ENCODE results near the gene TBC1D9B.

Gene TBC1D9B

DNA sequence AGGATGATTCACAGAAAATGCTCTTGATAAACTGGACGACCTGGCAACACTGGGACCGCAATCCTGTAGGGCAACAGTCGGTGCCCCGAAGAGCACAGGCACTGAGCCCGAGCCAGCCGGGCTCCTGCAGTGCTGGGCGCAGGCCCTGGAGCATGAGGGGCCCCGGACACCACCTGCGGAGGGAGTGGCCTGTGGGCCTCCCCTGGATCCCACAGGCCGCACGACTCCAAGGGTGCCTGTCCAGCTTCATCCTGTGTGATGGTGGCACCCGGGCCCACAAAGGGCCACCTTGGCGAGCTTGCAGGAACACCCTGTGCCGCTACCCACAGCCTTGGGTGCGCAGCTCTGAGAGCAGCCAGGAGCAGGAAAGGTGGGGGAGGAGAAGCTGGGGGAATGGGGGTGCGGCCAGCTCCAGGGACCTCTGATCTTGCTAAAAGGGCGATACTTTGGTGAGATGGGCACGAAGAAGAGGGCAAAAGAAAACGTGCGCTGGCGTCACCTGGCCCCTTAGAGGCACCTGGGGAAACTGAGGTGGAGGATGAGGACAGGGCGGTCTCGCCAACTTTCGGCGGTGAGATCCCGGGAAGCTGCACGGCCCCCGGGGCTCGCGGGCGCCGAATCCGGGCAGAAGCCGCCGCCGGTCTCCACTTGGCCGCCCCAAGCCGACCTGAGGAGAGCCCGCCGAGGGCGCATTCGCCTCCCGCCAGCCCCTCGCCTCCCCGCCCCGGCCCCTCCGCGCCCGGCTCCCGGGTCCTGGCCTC is 722 bp downstream of the TBC1D9B start:
- no peak for DNase-seq

DNA sequence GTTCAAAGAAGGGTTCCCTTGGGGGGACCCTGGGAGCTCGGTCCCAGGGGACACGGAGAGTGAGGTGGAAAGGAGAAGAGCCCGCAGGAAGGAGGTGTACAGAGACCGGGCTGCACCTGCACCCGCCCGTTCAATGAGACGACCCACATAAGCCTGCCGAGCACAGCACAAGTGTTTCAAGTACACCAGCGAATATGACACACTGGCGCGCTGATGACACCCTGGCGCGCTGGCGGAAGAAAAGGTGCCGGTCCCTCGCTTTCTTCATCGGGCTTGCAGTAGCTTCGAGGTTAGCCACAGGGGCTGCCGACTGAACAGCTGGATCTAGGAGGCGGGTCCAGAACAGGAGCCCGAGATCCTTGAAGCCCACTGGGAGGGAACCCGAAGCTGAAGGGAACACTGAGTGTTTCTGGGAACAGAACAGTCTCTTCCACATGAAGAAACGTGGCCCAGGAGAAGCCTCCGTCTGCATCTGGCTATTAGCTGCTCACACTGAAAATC is 1.4 kb downstream of the TBC1D9B start:
- no peak for DNase-seq

DNA sequence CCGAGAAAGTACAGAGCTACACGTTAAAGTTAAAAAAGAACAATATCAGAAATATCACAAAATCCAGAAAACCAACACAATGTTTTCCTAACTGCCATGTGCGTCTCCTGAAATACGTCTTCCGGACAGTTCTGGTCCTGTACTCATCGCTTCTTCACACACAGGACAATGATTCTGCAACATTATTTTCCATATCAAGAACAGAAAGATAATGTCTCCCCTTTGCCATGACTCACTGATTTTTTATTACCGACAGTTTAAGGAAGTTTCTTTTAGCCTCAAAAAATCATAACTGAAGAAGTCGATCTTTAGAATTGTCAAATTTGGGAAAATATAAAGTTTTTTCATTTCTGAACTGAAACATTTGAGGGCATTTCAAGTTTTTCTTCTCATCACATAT is 2.5 kb downstream of the TBC1D9B start:
- no peak for DNase-seq

DNA sequence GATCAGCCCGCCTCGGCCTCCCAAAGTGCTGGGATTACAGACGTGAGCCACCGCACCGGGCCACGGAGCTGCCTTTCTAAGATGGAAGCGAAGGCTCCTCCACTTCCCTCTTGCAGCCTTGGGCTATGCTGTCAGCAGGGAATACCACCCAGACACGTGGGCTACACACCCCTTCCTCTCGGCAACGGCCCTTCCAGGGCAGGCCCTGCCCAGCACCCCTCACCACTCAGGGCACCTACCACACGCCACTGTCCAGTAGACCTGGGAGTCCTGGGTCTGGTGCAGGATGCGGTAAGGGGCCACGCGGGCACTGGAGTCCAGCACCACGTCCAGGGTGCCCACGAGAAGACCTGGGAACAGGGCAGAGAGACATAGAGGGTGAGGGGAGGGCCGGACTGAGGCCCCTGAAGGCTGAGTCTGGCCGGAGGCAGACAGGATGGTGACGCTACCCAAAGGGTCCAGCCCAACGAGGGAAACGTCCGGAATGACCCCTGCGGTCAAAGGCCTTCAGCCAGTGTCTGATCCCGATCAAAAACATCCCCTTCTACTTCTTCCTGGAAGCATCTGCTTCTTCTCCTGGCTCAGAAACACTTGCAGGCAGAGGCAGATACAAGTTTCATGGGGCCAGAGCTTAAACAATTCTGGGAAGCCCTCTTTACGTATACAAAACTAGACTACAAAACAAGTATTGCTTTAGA is 3.1 kb downstream of the TBC1D9B start:
- no peak for DNase-seq

DNA sequence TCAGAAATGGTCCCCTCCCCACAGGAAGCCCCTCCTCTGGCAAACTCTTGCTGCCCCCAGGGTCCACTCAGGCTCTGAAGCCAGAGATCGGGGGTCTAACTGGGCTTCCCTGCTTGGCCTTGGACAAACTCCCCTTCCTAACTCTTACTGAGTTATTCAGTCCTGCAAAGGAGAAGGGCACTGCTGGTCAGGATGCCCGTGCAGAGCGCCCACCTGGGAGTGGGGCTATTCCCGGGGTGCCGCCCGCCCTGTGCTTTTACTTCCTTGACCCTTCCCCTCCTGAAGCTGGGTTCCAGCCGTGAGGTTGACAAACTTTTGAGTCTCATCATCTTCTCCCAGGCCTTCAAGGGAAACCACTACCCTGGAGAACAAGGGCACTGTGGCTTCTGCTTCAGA is 4.9 kb downstream of the TBC1D9B start:
- DNase-seq = no peak

DNA sequence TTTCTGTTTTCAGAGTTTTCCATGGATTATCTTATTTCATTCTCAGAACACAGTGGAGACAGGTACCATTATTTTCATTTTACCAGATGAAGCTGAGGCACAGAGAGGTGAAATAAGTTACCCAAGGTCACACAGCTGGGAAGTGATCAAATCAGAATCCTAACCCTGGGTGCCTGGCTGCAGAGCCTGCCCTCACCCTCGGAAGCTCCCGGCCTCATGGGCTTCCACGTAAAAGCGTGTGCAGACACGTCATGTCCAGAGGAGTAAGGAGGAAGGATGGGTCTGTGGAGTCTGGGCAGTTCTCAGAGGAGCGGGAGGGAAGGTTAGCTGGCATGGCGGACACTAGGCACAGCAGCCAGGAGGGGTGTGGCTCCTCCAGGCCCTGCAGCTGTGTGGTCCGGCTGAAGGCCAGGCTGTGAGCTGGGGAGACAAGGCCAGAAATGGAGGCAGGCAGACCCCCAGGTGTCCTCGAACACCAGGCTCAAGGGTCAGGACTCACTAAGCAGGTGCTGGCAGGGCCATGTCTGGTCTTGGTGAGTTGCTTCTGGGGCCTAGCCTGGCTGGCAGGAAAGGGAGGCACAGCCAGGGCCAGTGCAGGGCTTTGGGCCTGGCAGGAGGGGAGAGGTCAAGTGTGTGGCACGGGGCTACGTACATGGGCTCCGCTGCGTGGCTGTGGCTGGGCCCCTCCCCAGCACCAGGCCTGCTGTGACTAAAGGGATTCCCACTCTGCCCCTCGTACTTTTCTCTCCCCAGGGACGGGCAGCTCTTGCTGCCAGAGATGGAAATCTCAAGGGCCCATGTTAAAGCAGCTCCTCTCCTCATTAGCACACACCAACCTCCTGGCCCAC is 5.6 kb downstream of the TBC1D9B start:
- no peak for DNase-seq

DNA sequence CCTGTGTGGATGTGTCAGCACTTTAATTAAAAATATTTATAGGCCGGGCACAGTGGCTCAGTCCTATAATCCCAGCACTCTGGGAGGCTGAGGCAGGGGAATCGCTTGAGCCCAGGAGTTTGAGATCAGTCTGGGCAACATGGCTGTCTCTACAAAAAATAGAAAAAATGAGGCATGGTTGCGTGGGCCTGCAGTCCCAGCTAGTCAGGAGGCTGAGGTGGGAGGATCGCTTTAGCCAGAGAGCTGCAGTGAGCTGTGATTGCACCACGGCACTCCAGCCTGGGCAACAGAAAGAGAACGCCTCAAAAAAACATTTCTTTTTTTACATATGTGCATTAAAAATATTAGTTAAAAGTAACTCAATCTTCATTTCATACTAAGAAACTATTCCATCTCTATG is 6.2 kb downstream of the TBC1D9B start:
- DNase-seq = no peak

DNA sequence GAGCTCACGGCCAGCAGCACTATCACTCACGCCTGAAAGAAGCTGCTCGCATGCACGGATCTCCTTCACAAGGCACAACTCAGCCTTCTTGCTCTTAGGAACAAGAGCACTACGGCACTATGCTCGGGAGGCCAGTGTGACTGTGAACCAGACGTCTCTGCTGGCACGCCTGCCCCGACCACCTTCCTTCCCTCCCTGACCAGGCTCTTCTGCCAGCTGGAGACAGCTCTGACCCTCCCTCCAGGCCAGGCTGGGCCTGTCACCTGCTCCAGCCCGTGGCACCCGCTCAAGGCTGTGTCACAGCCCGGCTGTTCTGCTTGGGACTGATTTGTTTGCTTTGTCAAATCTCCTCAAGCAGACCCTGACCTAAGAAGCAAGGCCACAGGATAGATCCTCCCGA is 7.0 kb downstream of the TBC1D9B start:
- no peak for DNase-seq

DNA sequence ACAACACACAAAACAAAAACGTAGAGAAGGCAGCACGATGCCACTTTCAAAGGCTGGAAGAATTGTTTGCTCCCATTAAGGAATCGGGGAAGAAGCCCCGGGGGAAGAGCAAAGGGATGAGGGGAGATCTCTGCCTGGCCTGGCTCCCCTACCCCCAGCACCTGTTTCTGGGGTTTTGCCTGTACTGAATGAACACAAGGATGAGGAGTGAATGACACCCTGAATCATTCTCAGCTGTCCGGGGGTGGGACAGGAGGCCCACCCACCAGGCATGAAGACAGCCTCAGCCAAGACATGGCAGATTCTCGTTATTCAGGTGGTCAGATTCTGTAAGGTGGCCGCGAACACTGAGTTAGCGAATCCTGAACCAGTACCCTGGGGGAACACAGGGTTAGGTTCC is 7.5 kb downstream of the TBC1D9B start:
- DNase-seq = no peak

DNA sequence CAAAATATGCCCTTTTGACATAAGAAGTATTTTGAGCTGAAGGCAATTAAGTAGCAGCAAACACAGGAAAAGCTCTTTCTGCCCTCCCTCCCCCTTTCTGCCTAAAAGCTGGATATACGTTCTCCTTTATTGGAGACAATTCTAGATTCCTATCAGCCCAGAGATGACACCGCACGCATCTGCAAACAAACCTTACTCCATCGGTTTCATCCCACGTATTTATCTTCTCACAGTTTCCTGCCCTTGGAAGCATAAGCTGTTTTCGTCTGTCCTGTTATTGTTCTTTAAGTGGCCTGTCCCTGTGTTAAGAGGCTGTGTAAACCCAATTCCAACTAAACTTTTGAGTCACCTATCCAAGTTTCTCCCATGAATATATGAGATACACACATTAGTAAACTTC is 11.8 kb downstream of the TBC1D9B start:
- no peak for DNase-seq

DNA sequence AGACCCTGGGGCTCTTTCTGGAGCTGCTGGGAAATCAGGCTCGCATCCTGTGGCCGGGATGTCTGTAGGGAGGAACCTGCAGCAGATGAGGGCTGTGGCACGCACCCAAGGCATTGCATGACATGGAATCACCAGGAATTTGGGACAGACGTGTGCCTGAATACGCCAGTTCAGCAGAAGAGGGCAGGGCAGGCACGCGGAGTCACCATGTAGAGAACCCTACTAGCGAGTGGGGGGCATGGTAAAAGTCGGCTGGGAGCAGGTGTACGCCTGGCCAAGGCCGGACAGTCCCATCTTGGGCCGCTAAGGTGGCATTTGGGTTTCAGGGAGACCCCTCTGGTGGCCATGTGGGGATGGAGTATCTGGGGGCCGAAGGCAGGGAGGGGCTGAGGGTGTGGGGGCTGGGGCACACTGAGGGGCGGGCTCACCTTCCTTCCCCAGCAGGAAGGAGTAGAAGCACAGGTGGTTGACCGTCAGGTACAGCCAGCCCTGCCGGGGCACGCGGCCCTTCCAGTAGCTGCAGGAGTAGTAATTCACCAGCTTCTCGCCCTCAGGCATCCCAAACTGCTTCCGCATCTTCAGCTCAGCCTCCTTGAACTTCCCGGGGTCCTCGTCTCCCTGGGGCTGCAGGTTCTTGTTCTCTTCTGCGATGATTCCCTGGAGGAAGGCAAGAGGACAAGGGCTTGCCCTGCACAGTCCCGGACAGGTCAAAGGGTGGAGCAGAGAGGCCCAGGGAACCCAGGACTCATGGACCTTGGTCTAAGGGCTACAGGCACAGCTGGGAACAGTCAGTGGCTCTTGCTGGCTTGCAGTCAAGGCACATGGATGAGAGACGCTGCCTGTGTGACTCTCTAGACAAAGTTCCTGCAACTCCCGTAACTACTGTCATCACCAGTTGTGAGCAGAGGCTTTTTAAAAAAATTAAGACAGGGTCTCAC is 13.5 kb downstream of the TBC1D9B start:
- no peak for DNase-seq

DNA sequence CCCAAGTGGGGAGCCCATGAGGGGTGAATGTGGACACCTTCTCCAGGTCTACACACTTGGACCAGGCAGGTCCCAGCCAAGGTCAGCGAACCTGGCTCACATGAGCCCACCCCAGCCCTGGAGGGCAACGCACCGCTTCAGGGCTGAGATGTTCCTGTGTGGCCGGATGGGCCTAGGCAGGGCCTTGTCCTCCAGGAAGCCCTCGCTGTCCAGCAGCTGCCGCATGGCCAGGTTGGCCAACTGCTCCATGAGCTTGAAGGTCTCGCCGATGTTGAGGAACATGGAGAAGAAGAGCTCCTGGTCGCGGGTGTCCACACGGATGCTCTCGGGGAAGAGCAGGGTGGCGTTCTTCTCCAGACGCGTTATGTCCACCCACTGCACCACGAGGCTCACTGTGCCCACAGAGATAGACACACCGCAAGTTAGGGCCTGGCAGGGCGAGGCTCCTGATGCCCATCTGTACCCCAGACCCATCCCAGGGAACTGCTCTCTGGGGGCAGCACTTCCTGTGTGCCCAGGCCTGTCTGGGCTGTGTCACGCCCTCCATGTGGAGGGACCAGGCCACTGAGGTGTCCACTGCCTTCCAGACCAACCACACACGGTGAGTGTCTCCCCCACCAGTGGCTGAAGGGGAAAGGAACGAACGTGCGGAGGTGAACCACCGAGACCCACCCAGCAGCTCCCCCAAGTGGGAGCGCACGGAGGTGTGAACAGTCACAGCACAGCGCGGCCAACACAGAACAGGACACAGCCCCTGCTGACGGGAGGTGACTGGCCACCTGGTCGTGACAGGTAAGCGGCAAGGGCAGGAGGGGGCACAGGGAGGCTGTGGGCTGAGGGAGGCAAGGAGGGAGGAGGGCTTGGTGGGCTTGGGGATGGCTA is 14.4 kb downstream of the TBC1D9B start:
- DNase-seq = no peak

DNA sequence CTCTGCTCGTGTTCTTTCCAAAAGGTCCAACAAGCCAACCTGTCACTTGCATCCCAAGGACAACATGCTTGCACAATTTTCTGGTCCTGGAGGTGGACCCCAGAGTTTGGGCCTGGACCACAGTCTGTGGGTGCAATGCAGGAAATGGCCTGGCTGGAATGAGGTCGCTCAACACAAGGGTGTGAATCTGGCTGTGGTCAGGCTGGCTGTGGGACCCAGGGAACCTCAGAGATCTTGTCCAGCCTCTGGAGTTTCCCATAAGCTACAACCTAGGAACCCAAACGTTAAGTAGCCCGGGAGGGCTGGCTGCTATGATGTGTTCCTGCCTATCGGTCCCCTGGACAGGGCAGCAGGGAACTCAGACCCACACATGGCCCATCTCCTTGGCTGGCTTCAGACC is 15.4 kb downstream of the TBC1D9B start:
- no peak for DNase-seq

DNA sequence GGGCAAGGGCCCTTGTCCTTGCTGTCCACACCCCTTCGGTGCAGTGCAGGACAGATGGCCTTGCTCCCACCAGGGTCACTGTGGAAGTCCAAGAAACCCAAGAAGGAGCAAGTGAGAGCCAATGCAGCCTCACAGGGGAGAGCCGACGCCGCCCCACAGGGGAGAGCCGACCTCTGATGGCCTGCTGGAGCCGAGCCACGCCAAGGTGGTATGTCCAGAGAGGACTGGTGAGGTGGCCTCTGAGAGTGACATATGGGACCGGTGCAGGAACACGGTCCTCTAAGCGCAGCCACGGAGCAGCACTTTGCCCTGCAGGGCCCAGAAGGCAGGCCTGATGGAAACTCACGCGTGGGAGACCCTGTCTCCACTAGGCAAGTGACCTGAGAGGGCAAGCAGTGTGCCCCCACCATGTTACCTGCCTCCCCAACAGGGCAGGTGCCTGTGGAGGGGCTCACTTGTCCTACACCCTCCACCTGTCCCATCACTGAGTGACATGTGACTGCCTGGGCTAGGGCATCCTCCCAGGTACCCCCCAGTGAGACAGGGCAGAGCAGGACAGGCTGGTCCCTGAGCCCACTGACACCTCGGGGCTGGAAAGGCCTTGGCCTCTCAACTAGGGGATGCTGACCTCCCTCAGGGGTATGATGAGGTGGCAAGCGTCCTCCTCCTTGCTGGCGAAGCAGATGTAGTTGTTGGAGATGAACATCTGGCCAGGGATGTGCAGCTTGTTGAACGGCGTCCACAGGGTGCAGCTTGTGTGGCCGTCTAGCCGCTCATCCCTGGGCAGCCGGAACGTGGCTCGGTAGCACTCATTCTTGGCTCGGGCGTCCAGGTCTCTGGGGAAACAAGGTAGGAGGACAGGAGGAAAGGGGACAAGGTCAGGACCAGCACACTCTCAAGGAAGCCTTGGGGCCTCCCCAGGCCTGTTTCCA is 16.7 kb downstream of the TBC1D9B start:
- DNase-seq = no peak

DNA sequence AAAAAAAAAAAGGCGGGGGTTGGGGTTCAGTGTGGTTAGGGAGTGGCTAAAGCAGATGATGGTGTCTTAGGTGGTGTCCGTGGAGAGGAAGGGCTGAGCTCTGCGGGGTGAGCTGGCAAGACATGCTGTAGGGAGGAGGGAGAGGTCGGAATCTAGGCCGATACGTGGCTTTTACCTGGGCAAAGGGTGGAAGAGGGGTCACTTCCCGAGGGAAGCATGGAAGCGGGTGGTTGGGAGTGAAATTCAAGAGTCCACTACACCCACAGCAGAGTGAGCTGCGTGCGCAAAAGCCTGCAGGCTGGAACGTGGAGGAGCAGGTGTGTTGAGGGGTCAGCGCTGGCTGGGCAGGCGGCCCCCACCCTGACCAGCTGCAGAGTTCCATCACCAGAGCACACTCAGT is 17.8 kb downstream of the TBC1D9B start:
- DNase-seq = no peak

DNA sequence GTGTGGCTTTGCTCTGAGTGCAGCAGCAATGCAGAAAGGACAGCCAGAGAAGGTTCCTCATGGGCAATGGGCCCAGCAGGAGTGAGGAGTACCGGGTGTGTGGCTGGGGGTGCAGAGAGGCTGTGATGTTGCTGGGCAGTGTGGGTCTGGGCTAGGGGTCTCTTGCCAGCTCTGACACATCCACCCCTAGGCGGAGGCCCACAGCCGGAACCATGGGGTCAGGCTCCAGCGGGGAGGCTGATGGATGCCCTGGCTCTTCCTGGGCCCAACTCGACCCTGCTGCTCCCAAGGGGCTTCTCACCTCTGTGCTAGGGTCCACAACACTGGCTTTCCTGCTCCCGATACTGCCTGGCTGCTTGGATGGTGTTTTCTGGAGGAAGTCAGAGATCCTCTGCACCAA is 19.9 kb downstream of the TBC1D9B start:
- DNase-seq = no peak

DNA sequence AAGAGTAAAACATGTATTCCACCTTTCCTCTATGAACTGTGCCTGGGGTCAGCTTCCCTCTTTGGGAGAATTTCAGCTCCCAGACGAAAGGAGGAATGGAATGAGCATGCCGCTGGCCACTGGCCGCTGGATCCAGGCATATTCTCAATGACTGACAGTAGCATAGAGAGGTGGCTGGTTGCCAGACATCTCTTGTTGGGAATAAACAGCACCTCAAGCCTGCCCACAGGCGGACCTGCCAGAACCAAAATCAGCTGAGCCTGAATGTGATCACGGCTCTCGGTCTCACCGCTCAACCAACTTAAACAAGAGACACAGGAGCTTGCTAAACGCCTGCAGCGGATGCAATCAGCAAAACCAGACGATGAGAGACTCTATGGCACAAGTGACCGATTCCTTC is 20.6 kb downstream of the TBC1D9B start:
- no peak for DNase-seq

DNA sequence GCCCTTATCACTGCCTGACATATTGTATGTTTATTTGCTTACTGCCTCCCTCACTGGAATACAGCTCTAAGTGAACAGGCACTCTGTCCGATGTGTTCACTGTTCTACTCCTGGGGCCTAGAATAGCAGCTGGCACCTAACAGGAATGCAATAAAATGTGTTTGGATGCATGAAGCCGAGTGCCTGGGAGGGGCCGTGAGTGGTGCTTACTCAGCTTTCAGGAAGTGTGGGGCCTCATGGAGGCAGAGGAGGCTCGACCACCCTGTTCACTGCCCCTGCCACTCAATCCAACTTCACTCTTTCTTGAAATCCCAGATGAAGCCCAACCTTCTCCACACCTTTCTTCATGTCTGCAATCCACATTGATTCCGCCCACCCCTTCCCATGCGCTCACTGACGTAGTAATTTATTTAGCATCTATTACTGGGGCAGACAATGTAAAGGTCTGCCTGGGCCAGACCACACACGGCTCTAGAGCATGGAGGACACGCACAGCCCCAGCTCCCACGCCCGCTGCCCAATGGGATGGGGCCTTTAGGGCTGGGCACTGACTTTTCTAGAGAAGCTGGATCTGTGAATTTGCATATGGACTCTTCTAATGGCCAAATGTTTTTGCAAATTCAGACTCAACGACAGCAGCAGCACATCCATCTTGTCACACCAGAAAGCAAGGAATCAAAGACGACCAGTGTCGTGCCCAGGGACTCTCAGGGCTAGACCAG is 21.3 kb downstream of the TBC1D9B start:
- DNase-seq = no peak

DNA sequence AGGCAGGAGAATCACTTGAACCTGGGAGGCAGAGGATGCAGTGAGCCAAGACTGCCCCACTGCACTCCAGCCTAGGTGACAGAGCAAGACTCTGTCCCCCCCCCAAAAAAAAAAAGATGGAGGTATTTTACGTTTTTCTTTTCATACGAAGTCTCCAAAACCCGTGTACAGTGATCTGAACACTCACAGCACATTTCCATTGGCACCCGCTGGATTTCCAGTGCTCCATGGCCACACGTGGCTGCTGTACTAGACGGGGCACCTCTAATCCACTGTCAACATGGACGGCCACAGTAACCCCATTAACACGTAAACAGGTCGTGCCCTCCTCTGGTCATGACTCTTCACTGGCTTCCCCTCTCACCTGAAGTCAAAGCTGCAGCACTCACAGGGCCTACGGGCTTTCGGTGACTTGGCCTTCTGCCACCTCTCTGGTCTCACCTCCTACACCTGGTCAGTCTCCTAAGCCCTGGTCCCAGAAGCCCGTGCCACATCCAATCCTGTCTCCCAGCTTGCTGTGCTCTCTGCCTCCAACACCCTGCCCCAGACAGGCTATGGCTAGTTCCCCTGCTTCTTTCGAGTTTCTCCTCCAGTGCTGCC is 22.1 kb downstream of the TBC1D9B start:
- DNase-seq = no peak
